Measurements from ENCODE around the gene ITGB3. TPM values are rescaled to one million over a fixed set of nuclear protein-coding genes. Genes with fewer than 3 reads are reported as not detected.
"Not testable (repeated sequence)": the region's sequence is repeated elsewhere in the genome, so short reads cannot be mapped to it uniquely, and the experiment has no call there.

ITGB3 gene
- total and polyA plus RNA-seq, 2 of the 8 experiments (the other 6 are each of a cell fraction or from before 2014, with no cell fraction given) = 0.08 to 0.09 TPM

DNA sequence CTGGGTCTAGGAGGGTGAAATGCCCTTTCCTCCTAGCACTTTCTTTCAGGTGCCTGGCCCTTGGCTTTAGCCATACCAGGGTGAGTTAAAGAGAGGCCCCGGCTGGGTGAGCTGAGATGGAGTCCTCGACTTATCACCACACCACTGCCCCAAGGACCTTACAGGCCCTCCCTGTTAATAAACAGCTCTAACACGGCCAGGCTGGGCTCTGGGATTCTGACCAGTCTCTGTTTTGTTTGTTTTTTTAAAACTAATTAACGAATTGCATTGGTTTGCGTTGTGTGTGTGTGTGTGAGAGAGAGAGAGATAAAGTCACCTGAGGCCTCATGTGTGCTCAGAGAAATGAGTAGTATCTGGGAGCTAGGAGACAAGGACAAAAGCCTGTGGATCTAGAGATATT lies 30.2 kb upstream of the ITGB3 start (continued):
- TF ChIP-seq POLR2AphosphoS5 (IDR thresholded peaks at IDR 0.05; ENCODE audit: low read depth, low read length) (no peak), RFX5 (IDR thresholded peaks at IDR 0.05; ENCODE audit: borderline replicate concordance, low read depth, low read length) (no peak)
- TF ChIP-seq, protein P1, sequence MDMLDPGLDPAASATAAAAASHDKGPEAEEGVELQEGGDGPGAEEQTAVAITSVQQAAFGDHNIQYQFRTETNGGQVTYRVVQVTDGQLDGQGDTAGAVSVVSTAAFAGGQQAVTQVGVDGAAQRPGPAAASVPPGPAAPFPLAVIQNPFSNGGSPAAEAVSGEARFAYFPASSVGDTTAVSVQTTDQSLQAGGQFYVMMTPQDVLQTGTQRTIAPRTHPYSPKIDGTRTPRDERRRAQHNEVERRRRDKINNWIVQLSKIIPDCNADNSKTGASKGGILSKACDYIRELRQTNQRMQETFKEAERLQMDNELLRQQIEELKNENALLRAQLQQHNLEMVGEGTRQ (IDR thresholded peaks at IDR 0.05; ENCODE audit: low read length) = no peak

DNA sequence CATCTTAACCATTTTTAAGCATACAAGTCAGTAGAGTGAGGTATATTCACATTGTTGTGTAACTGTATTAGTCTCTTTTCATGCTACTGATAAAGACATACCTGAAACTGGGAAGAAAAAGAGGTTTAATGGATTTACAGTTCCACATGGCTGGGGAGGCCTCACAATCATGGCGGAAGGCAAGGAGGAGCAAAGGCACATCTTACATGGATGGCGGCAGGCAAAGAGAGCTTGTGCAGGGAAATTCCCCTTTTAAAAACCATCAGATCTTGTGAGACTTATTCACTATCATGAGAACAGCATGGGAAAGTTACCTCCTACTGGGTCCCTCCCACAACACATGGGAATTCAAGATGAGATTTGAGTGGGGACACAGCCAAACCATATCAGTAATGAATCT lies 29.6 kb upstream of the ITGB3 start:
- H3K23me2 ChIP-seq (ENCODE audit: low read depth, low read length); H2AFZ ChIP-seq (ENCODE audit: low read length); H3K27ac ChIP-seq (ENCODE audit: low read depth, low read length); H2BK5ac ChIP-seq (ENCODE audit: low read depth, low read length); H4K8ac ChIP-seq (ENCODE audit: extremely low read depth, insufficient read depth, low read length); H3K4ac ChIP-seq (replicated peaks; ENCODE audit: insufficient read length, low read depth, low read length); H3K23ac ChIP-seq (ENCODE audit: insufficient read length); H3K18ac ChIP-seq (ENCODE audit: extremely low read depth, low read length); H3K4me2 ChIP-seq (ENCODE audit: insufficient read depth in 1 of 2, low read depth in 2 of 2, low read length in 2 of 2); H2BK12ac ChIP-seq (ENCODE audit: low read depth, low read length); H3K4me3 ChIP-seq (ENCODE audit: extremely low read depth in 1 of 4, insufficient read depth in 2 of 4, low read depth in 3 of 4, low read length in 4 of 4); H4K20me1 ChIP-seq (replicated peaks in 1 of 2; ENCODE audit: control insufficient read depth in 1 of 2, insufficient read depth in 2 of 2, low read length in 2 of 2); H3K79me1 ChIP-seq (ENCODE audit: low read depth, low read length); H3K79me2 ChIP-seq (ENCODE audit: control insufficient read depth in 1 of 2, insufficient read depth in 2 of 2, low read length in 2 of 2); H3K9ac ChIP-seq (replicated peaks in 1 of 4; ENCODE audit: extremely low read depth in 1 of 4, low read depth in 3 of 4, low read length in 3 of 4); H3K27me3 ChIP-seq (replicated peaks in 1 of 4; ENCODE audit: control insufficient read depth in 3 of 4, extremely low read depth in 1 of 4, insufficient read depth in 3 of 4, low read length in 3 of 4); H4K91ac ChIP-seq (replicated peaks; ENCODE audit: insufficient read length, low read length); H3K36me3 ChIP-seq (ENCODE audit: control insufficient read depth in 2 of 4, insufficient read depth in 4 of 4, low read length in 3 of 4); H3K4me1 ChIP-seq (replicated peaks in 1 of 4; ENCODE audit: control insufficient read depth in 3 of 4, insufficient read depth in 4 of 4, low read length in 3 of 4); H2BK15ac ChIP-seq (ENCODE audit: low read length); H2BK120ac ChIP-seq (replicated peaks; ENCODE audit: low read depth, low read length); POLR2A ChIA-PET (ENCODE audit: partially characterized antibody); FAIRE-seq; H3K56ac ChIP-seq (replicated peaks; ENCODE audit: insufficient read length, low read depth, low read length); H2AK5ac ChIP-seq (ENCODE audit: low read depth, low read length); H3K14ac ChIP-seq (ENCODE audit: insufficient read length); H4K5ac ChIP-seq (ENCODE audit: insufficient read length, low read depth, low read length); DNase-seq (ENCODE audit: low read depth in 1 of 2, low spot score in 2 of 2); H2BK20ac ChIP-seq (ENCODE audit: low read length): not testable (repeated sequence)
- H3K9me3 ChIP-seq (ENCODE audit: insufficient read depth in 2 of 2, low read depth in 1 of 2, low read length in 1 of 2) = peaks cover 0 to 10% of the 10 kb centered on the region in 2 experiments; a peak in 2 of 4 replicates
- CTCF ChIA-PET (ENCODE audit: partially characterized antibody) = interaction anchor here (1.0 to 1.1 kb wide), 2 partner anchors 91 to 92 kb away, joined by 3 read pairs; no protein-coding TSS in a partner anchor
- 88% methylated on average over 2 of the region's 2 CpGs; no CpG with 5 or more reads in 1 of the 2 experiments for WGBS, 2 experiments (ENCODE audit: extremely low coverage in 1 of 2, insufficient coverage in 1 of 2, insufficient read length in 1 of 2, insufficient replicate concordance in 2 of 2, low coverage in 1 of 2, low lambda C conversion rate in 2 of 2, missing lambda C conversion rate in 1 of 2)
